Smooth muscle cell (in vitro differentiated cells): ENCODE results near the gene MAG. TPM values are rescaled to one million over a fixed set of nuclear protein-coding genes. Genes with fewer than 3 reads are reported as not detected.

Experiments used
- DNase-seq: peaks from one replicate; lab custom pipeline; 2025; ENCODE audit not compliant: unreplicated experiment; lab: John Stamatoyannopoulos, UW
- H2AFZ ChIP-seq: fragments of 200-600 bp; sonication (generic); 2 replicates; pipeline ENCODE4 v1.6.0; 2016; ENCODE audit warnings: antibody characterized with exemption, low read depth, mild to moderate bottlenecking
- H3F3A ChIP-seq: fragments of 200-600 bp; sonication (generic); 2 replicates; pipeline ENCODE4 v1.6.0; 2017; ENCODE audit warnings: antibody characterized with exemption, low read depth
- H3K27ac ChIP-seq: fragments of 200-600 bp; sonication (generic); 2 replicates; pipeline ENCODE4 v1.5.1; 2016; ENCODE audit warnings: low read depth, mild to moderate bottlenecking
- H3K27me3 ChIP-seq: fragments of 200-600 bp; sonication (generic); 2 replicates; pipeline ENCODE4 v1.6.1; 2016; ENCODE audit warnings: low read depth, mild to moderate bottlenecking
- H3K36me3 ChIP-seq: fragments of 200-600 bp; sonication (generic); 2 replicates; pipeline ENCODE4 v1.5.1; 2016; ENCODE audit warnings: low read depth
- H3K4me1 ChIP-seq: fragments of 200-600 bp; sonication (generic); 2 replicates; pipeline ENCODE4 v1.5.1; 2016; ENCODE audit warnings: low read depth
- H3K4me2 ChIP-seq: fragments of 200-600 bp; sonication (generic); 2 replicates; pipeline ENCODE4 v1.6.0; 2016; ENCODE audit warnings: mild to moderate bottlenecking
- H3K4me3 ChIP-seq: fragments of 200-600 bp; sonication (generic); 2 replicates; pipeline ENCODE4 v1.5.1; 2016; ENCODE audit warnings: mild to moderate bottlenecking
- H3K79me2 ChIP-seq: fragments of 200-600 bp; sonication (generic); 2 replicates; pipeline ENCODE4 v1.6.0; 2016; ENCODE audit warnings: low read depth, mild to moderate bottlenecking
- H3K9ac ChIP-seq: fragments of 200-600 bp; sonication (generic); 2 replicates; pipeline ENCODE4 v1.6.0; 2016; ENCODE audit warnings: low read depth
- H3K9me3 ChIP-seq: fragments of 200-600 bp; sonication (generic); replicated peaks from 2 replicates; pipeline ENCODE4 v1.5.1; 2016; ENCODE audit warnings: low read depth
- H4K20me1 ChIP-seq: fragments of 200-600 bp; sonication (generic); 2 replicates; pipeline ENCODE4 v1.6.0; 2016; ENCODE audit warnings: low read depth
- CTCF ChIP-seq: fragments of 200-600 bp; sonication (generic); IDR thresholded peaks from 2 replicates; pipeline ENCODE4 v1.5.1; 2017; ENCODE audit warnings: borderline replicate concordance, mild to moderate bottlenecking, antibody characterized with exemption; ENCODE audit not compliant: insufficient read depth, poor library complexity, severe bottlenecking
- WGBS: methylation state at CpG from one replicate; pipeline ENCODE4 v1.1.7; 2016; ENCODE audit warnings: low lambda C conversion rate; 5-methylcytosine and 5-hydroxymethylcytosine counted together
- polyA plus RNA-seq: library from polyadenylated mRNA; unstranded; fragments of >200 nt; fragmentation: Nextera tagmentation; extraction: Ambion mirVana; gene quantifications from 2 replicates; pipeline ENCODE4 v1.2.1, GENCODE V29; 2016
- total RNA-seq: library from RNA; depleted of rRNA; stranded (reverse); fragments of >200 nt; gene quantifications from 2 replicates; pipeline ENCODE4 v1.2.3, GENCODE V29; 2014

The MAG gene
- total and polyA plus RNA-seq, 2 experiments from 2014 or later: not detected

GRCh38 chr19:35272122-35272719 is 19.7 kb upstream of the MAG start:
- H3K9me3 ChIP-seq: no peaks in the 10 kb centered on the region

GRCh38 chr19:35272954-35273649 is 18.9 kb upstream of the MAG start:
- 94% methylated on average over 10 of the region's 10 CpGs for WGBS
- TF ChIP-seq CTCF: no peak
- no peak overlapping the region for H3K4me2 ChIP-seq
- H3K27ac ChIP-seq: no peak overlapping the region
- H3F3A ChIP-seq: no peaks in the 10 kb centered on the region
- no peak overlapping the region for H3K4me3 ChIP-seq
- H3K9ac ChIP-seq: no peak overlapping the region
- H3K36me3 ChIP-seq: no peaks in the 10 kb centered on the region
- H3K9me3 ChIP-seq: no peaks in the 10 kb centered on the region
- H3K4me1 ChIP-seq: peaks cover 3% of the 10 kb centered on the region
- no peaks in the 10 kb centered on the region for H3K27me3 ChIP-seq
- no peak for DNase-seq
- H3K79me2 ChIP-seq: no peaks in the 10 kb centered on the region
- peaks cover 14% of the 10 kb centered on the region for H4K20me1 ChIP-seq
- no peak overlapping the region for H2AFZ ChIP-seq

More at GRCh38 chr19:35272122-35272719, 19.7 kb upstream of the MAG start:
- H3K4me2 ChIP-seq: no peak overlapping the region
- no peak overlapping the region for H3K27ac ChIP-seq
- no peak for TF ChIP-seq CTCF
- H3K9ac ChIP-seq: no peak overlapping the region
- H3K36me3 ChIP-seq: no peaks in the 10 kb centered on the region
- H3F3A ChIP-seq: no peaks in the 10 kb centered on the region
- H3K4me3 ChIP-seq: no peak overlapping the region
- H2AFZ ChIP-seq: no peak overlapping the region
- peaks cover 6% of the 10 kb centered on the region for H3K79me2 ChIP-seq
- WGBS: 97% methylated on average over 16 of the region's 16 CpGs
- H3K27me3 ChIP-seq: no peaks in the 10 kb centered on the region
- peaks cover 3% of the 10 kb centered on the region for H3K4me1 ChIP-seq
- H4K20me1 ChIP-seq: peaks cover 14% of the 10 kb centered on the region
- DNase-seq: no peak

- no peaks in the 10 kb centered on the region for H3K36me3 ChIP-seq
- WGBS: 79% methylated on average over 14 of the region's 14 CpGs
Measured at GRCh38 chr19:35273686-35274259, 18.2 kb upstream of the MAG start.

More at GRCh38 chr19:35273686-35274259, 18.2 kb upstream of the MAG start:
- no peak overlapping the region for H3K4me3 ChIP-seq
- no peak overlapping the region for H2AFZ ChIP-seq
- H3K9me3 ChIP-seq: no peaks in the 10 kb centered on the region
- H4K20me1 ChIP-seq: peaks cover 14% of the 10 kb centered on the region
- H3K4me1 ChIP-seq: peaks cover 3% of the 10 kb centered on the region
- no peak overlapping the region for H3K4me2 ChIP-seq
- H3K27me3 ChIP-seq: no peaks in the 10 kb centered on the region
- TF ChIP-seq CTCF: no peak
- no peak for DNase-seq
- no peaks in the 10 kb centered on the region for H3F3A ChIP-seq
- no peak overlapping the region for H3K27ac ChIP-seq
- H3K9ac ChIP-seq: no peak overlapping the region
- H3K79me2 ChIP-seq: no peaks in the 10 kb centered on the region
